OCI-LY1 (cell line): ENCODE results near the gene PPP1R10.
A peak's percentile ranks its signal among the peaks of the same experiment; 100 is the strongest.
"Not testable (repeated sequence)": the region's sequence is repeated elsewhere in the genome, so short reads cannot be mapped to it uniquely, and the experiment has no call there.

Experiments
- H2AFZ ChIP-seq: fragments of 200-600 bp; sonication (generic), shearing (Covaris generic); 2 replicates; pipeline ENCODE4 v1.6.0; 2014; ENCODE audit warnings: antibody characterized with exemption, mild to moderate bottlenecking, low read length
- H3F3A ChIP-seq: fragments of 200-600 bp; sonication (generic), shearing (Covaris generic); 2 replicates; pipeline ENCODE4 v1.6.0; 2014; ENCODE audit warnings: mild to moderate bottlenecking, antibody characterized with exemption, low read length, moderate library complexity; ENCODE audit not compliant: insufficient read depth
- H3K27ac ChIP-seq: fragments of 200-600 bp; sonication (generic); 2 replicates; pipeline ENCODE4 v1.5.1; 2014; ENCODE audit warnings: low read length, mixed run types, mild to moderate bottlenecking, low read depth; ENCODE audit not compliant: poor library complexity, severe bottlenecking
- H3K27me3 ChIP-seq: fragments of 200-600 bp; sonication (generic); 2 replicates; pipeline ENCODE4 v1.6.0; 2014; ENCODE audit warnings: antibody characterized with exemption, mild to moderate bottlenecking, low read length, moderate library complexity; ENCODE audit not compliant: insufficient read depth
- H3K36me3 ChIP-seq: fragments of 200-600 bp; sonication (generic); 2 replicates; pipeline ENCODE4 v1.6.1; 2014; ENCODE audit warnings: mild to moderate bottlenecking, antibody characterized with exemption, low read length, moderate library complexity, mixed read lengths; ENCODE audit not compliant: insufficient read depth
- H3K4me1 ChIP-seq: fragments of 200-600 bp; sonication (generic); 2 replicates; pipeline ENCODE4 v1.5.1; 2014; ENCODE audit warnings: mild to moderate bottlenecking, low read length, moderate library complexity; ENCODE audit not compliant: insufficient read depth, severe bottlenecking
- H3K4me2 ChIP-seq: fragments of 200-600 bp; sonication (generic), shearing (Covaris generic); 2 replicates; pipeline ENCODE4 v1.6.1; 2014; ENCODE audit warnings: low read length
- H3K4me3 ChIP-seq: fragments of 200-600 bp; sonication (generic); 2 replicates; pipeline ENCODE4 v1.5.1; 2014; ENCODE audit warnings: low read length, low read depth, mild to moderate bottlenecking, mixed read lengths; ENCODE audit not compliant: poor library complexity, severe bottlenecking
- H3K79me2 ChIP-seq: fragments of 200-600 bp; shearing (Covaris generic); 2 replicates; pipeline ENCODE4 v1.6.1; 2016; ENCODE audit warnings: mixed run types, low read length, mixed read lengths; ENCODE audit not compliant: insufficient read depth
- H3K9ac ChIP-seq: fragments of 200-600 bp; sonication (generic), shearing (Covaris generic); 2 replicates; pipeline ENCODE4 v1.6.1; 2014; ENCODE audit warnings: mild to moderate bottlenecking, low read length, mixed read lengths
- H3K9me2 ChIP-seq: fragments of 200-600 bp; sonication (generic), shearing (Covaris generic); 2 replicates; pipeline ENCODE4 v1.6.1; 2014; ENCODE audit warnings: low read depth, mild to moderate bottlenecking, low read length, mixed read lengths
- H3K9me3 ChIP-seq: fragments of 200-600 bp; shearing (Covaris generic); 2 replicates; pipeline ENCODE4 v1.6.1; 2014; ENCODE audit warnings: low read length, mixed read lengths
- H4K20me1 ChIP-seq: fragments of 200-600 bp; sonication (generic), shearing (Covaris generic); 2 replicates; pipeline ENCODE4 v1.6.0; 2016; ENCODE audit warnings: mild to moderate bottlenecking, low read length; ENCODE audit not compliant: insufficient read depth
- EZH2 ChIP-seq: fragments of 200-600 bp; sonication (generic), shearing (Covaris generic); IDR thresholded peaks from 2 replicates; pipeline ENCODE4 v1.8.0; 2017; ENCODE audit warnings: borderline replicate concordance, mixed run types, mild to moderate bottlenecking, antibody characterized with exemption, low read length, moderate library complexity, mixed read lengths
- TF ChIP-seq, protein P1 (sequence below): fragments of 200-600 bp; sonication (generic), shearing (Covaris generic); IDR thresholded peaks from 2 replicates; pipeline ENCODE4 v1.5.1; 2017; ENCODE audit warnings: mild to moderate bottlenecking, antibody characterized with exemption, low read length, moderate library complexity, mixed read lengths

The PPP1R10 gene

DNA sequence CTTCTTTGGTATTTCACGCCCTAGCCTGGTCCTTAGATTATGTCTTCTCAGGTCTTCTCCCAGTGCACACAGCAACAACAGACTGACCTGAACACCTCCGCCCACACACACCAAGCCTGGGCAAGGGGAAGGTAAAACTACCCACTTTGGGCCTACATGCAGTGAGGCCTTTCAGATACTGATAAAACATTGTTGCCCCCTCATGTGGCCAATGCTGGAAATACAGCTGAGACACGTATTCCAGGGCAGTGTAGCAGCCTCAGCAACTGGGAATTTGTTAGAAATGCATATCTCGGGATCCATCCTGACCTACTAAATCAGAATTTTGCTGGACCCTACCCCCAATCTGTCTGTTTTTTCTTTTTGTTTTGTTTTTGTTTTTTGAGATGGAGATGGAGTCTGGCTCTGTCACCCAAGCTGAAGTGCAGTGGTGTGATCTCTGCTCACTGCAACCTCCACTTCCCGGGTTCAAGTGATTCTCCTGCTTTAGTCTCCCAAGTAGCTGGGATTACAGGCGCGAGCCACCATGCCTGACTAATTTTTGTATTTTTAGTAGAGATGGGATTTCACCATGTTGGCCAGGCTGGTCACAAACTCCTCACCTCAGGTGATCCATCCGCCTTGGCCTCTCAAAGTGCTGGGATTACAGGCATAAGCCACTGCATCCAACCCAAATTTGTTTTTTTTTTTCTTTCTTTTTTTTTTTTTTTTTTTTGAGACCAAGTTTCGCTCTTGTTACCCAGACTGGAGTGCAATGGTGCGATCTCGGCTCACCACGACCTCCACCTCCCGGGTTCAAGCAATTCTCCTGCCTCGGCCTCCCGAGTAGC, 19.5 kb downstream of the PPP1R10 start:
- H3K9me2 ChIP-seq, H3K9me3 ChIP-seq, H2AFZ ChIP-seq, H3K9ac ChIP-seq, H3K79me2 ChIP-seq, H4K20me1 ChIP-seq, H3K4me1 ChIP-seq, H3K4me2 ChIP-seq, H3K27me3 ChIP-seq, H3K4me3 ChIP-seq: not testable (repeated sequence)
- Histone ChIP-seq H3K36me3 (peaks cover 54% of the 10 kb centered on the region), H3K27ac (peak overlapping the region; percentile 19), H3F3A (peaks cover 14% of the 10 kb centered on the region; the same call in 1 of the 2 replicates)
- TF ChIP-seq, protein P1, sequence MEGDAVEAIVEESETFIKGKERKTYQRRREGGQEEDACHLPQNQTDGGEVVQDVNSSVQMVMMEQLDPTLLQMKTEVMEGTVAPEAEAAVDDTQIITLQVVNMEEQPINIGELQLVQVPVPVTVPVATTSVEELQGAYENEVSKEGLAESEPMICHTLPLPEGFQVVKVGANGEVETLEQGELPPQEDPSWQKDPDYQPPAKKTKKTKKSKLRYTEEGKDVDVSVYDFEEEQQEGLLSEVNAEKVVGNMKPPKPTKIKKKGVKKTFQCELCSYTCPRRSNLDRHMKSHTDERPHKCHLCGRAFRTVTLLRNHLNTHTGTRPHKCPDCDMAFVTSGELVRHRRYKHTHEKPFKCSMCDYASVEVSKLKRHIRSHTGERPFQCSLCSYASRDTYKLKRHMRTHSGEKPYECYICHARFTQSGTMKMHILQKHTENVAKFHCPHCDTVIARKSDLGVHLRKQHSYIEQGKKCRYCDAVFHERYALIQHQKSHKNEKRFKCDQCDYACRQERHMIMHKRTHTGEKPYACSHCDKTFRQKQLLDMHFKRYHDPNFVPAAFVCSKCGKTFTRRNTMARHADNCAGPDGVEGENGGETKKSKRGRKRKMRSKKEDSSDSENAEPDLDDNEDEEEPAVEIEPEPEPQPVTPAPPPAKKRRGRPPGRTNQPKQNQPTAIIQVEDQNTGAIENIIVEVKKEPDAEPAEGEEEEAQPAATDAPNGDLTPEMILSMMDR = peak; percentile 78

DNA sequence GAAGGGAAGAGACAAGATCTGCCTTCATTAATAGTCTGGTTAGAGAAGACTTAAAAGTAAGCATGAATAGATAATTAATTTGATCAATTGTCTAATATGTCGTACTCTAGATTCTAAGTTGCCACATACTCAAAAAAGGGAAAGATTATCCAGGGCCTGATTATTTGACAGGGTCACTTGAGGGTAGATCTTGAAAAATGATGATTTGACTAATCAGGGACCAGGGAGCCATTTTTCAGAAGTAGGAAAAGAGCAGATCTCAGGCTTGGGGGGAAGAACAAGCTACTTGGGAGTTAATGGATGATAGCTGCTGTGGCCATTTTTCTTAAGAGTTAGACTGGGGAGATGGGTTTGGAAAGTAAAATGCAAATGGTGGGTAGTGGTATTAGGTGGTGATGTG, 24.8 kb downstream of the PPP1R10 start:
- Histone ChIP-seq H3K27ac (no peak overlapping the region), H3K4me2 (no peak overlapping the region), H3F3A (0 out of 2 replicates have a peak, but pooled peaks cover 4% of the 10 kb centered on the region), H3K9me3 (no peaks in the 10 kb centered on the region), H3K79me2 (no peaks in the 10 kb centered on the region), H3K36me3 (peaks cover 71% of the 10 kb centered on the region), H3K9ac (no peak overlapping the region), H3K4me1 (no peaks in the 10 kb centered on the region), H2AFZ (no peak overlapping the region), H4K20me1 (no peaks in the 10 kb centered on the region), H3K4me3 (no peak overlapping the region), H3K9me2 (no peaks in the 10 kb centered on the region), H3K27me3 (no peaks in the 10 kb centered on the region)
- TF ChIP-seq, protein P1 = no peak
- no peak for TF ChIP-seq EZH2

DNA sequence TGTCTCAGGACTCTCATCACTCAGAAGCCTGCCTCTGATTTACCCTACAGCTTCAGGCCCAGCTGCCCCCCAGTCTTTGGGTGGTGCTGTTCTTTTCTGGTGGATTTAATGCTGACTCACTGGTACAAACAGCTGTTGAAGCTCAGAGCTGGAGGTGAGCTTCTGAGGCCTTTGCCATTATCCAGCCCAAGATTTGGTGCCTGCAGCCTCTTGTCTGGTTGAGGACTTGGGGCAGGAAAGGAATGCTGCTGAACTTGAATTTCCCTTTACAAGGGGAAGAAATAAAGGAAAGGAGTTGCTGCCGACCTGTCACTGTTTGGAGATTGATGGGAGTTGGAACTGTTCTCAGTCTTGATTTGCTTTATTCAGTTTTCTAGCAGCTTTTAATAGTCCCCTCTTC, 26.0 kb downstream of the PPP1R10 start:
- no peaks in the 10 kb centered on the region for H3K4me1 ChIP-seq
- no peaks in the 10 kb centered on the region for H3K9me2 ChIP-seq
- H3F3A ChIP-seq = no peaks in the 10 kb centered on the region
- H3K36me3 ChIP-seq = peaks cover 83% of the 10 kb centered on the region
- no peaks in the 10 kb centered on the region for H4K20me1 ChIP-seq
- no peaks in the 10 kb centered on the region for H3K27me3 ChIP-seq
- no peaks in the 10 kb centered on the region for H3K9me3 ChIP-seq
- H3K4me2 ChIP-seq = no peak overlapping the region
- no peak overlapping the region for H2AFZ ChIP-seq
- no peak overlapping the region for H3K9ac ChIP-seq
- no peak for TF ChIP-seq EZH2
- TF ChIP-seq, protein P1 = no peak
- no peak overlapping the region for H3K4me3 ChIP-seq
- no peaks in the 10 kb centered on the region for H3K79me2 ChIP-seq
- H3K27ac ChIP-seq = no peak overlapping the region
